Stomach (tissue), 9 donors: ENCODE results near the gene CAMK1. TPM values are rescaled to one million over a fixed set of nuclear protein-coding genes. Genes with fewer than 3 reads are reported as not detected.

Experiments
- DNase-seq, 2 donors: peaks; one replicate each; pipeline versions ENCODE4 v3.0.0 to v3.0.0-alpha.2; 2013 to 2019
- H3K27ac ChIP-seq, 5 donors: fragments of 200-600 bp in 4 of 5; sonication (generic) in 4 of 5; one replicate each; pipeline ENCODE4 v1.5.1; 2013 to 2019; ENCODE audit warnings: mild to moderate bottlenecking in 1 of 5, moderate library complexity in 1 of 5
- H3K27me3 ChIP-seq, 3 donors: fragments of 200-600 bp; sonication (generic); one replicate each; pipeline ENCODE4 v1.5.1; 2017 to 2019; ENCODE audit warnings: mixed run types in 1 of 3
- H3K36me3 ChIP-seq, 4 donors: fragments of 200-600 bp; sonication (generic); 1 replicate in 3 of 4; 2 replicates in 1 of 4; pipeline ENCODE4 v1.5.1; 2016 to 2019
- H3K4me1 ChIP-seq, 4 donors: fragments of 200-600 bp; sonication (generic); one replicate each; pipeline ENCODE4 v1.5.1; 2016 to 2019
- H3K4me3 ChIP-seq, 4 donors: fragments of 200-600 bp; sonication (generic) in 3 of 4; one replicate each; pipeline ENCODE4 v1.5.1; 2016 to 2019; ENCODE audit warnings: mild to moderate bottlenecking in 1 of 4
- H3K9me3 ChIP-seq, 4 donors: fragments of 200-600 bp; sonication (generic); one replicate each; pipeline ENCODE4 v1.5.1; 2016 to 2019
- EP300 ChIP-seq: sonication (generic); formaldehyde crosslinking; IDR thresholded peaks from one replicate; pipeline ENCODE4 v1.6.1; 2017; ENCODE audit warnings: antibody characterized with exemption
- POLR2A ChIP-seq, 4 donors: fragments of 450-650 bp; IDR thresholded peaks; one replicate each; pipeline ENCODE4 v1.6.1; 2016; ENCODE audit warnings: antibody characterized with exemption in 4 of 4, control low read depth in 2 of 4, mild to moderate bottlenecking in 1 of 4, moderate library complexity in 1 of 4
- POLR2AphosphoS5 ChIP-seq, 3 donors: sonication (generic); formaldehyde crosslinking; IDR thresholded peaks; one replicate each; pipeline ENCODE4 v1.6.1; 2016; ENCODE audit warnings: antibody characterized with exemption in 3 of 3
- WGBS, 5 donors: extraction: QIAGEN DNeasy Blood & Tissue Kit in 3 of 5; methylation state at CpG; one replicate each; pipeline versions ENCODE4 v1.1.5 to v1.1.7; 2013 to 2018; 5-methylcytosine and 5-hydroxymethylcytosine counted together
- intact Hi-C: fragments of 100-400 bp; cut with DNase I; formaldehyde crosslinking; loops from one replicate; pipeline ENCODE4 v1.15.1; 2023; ENCODE audit warnings: low total_unique reads
- polyA plus RNA-seq, 3 donors: library from polyadenylated mRNA; stranded (reverse); fragments of 200-250 nt; gene quantifications; one replicate each; pipeline ENCODE4 v1.2.3, GENCODE V29; 2013
- total RNA-seq, 5 donors: library from RNA; depleted of rRNA; stranded (reverse); fragments of >200 nt; gene quantifications; one replicate each; pipeline versions ENCODE4 v1.1.0 to v1.2.3, GENCODE V29; 2014 to 2016
- TF ChIP-seq, protein P1 (sequence below), 7 experiments: fragments of 450-650 bp in 4 of 7; fragments of 200-600 bp in 3 of 7; sonication (generic) in 3 of 7; IDR thresholded peaks; one replicate each; pipeline ENCODE4 v1.5.1; 2016 to 2019; ENCODE audit warnings: antibody characterized with exemption in 7 of 7, control low read depth in 2 of 7, mild to moderate bottlenecking in 1 of 7
- donor health status: healthy with polysubstance abuse.
- donor health status: Bipolar disorder and iron deficiency.
- donor health status: healthy.

CAMK1 gene
- total and polyA plus RNA-seq, 8 donors = 14.3 to 61.1 (median 25.3) TPM

- Histone ChIP-seq H3K27me3 (no peaks in the 10 kb centered on the region), H3K36me3 (no peaks in the 10 kb centered on the region), H3K4me1 (peaks cover 5 to 10% (median 7%) of the 10 kb centered on the region in 4 donors), H3K4me3 (no peak overlapping the region), H3K9me3 (no peaks in the 10 kb centered on the region), H3K27ac (no peak overlapping the region)
- intact Hi-C loops = no loop called here
- WGBS, 5 donors = 81 to 92% (median 88%) methylated on average over 4 of the region's 4 CpGs
- TF ChIP-seq, protein P1, sequence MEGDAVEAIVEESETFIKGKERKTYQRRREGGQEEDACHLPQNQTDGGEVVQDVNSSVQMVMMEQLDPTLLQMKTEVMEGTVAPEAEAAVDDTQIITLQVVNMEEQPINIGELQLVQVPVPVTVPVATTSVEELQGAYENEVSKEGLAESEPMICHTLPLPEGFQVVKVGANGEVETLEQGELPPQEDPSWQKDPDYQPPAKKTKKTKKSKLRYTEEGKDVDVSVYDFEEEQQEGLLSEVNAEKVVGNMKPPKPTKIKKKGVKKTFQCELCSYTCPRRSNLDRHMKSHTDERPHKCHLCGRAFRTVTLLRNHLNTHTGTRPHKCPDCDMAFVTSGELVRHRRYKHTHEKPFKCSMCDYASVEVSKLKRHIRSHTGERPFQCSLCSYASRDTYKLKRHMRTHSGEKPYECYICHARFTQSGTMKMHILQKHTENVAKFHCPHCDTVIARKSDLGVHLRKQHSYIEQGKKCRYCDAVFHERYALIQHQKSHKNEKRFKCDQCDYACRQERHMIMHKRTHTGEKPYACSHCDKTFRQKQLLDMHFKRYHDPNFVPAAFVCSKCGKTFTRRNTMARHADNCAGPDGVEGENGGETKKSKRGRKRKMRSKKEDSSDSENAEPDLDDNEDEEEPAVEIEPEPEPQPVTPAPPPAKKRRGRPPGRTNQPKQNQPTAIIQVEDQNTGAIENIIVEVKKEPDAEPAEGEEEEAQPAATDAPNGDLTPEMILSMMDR (IDR thresholded peaks at IDR 0.05) = no peak
- no peak for TF ChIP-seq POLR2A (IDR thresholded peaks at IDR 0.05)
- no peak for TF ChIP-seq POLR2AphosphoS5 (IDR thresholded peaks at IDR 0.05)
- no peak for TF ChIP-seq EP300
- DNase-seq = no peak
Measured at GRCh38 chr3:9725775-9726515, 43.8 kb downstream of the CAMK1 start.

DNA sequence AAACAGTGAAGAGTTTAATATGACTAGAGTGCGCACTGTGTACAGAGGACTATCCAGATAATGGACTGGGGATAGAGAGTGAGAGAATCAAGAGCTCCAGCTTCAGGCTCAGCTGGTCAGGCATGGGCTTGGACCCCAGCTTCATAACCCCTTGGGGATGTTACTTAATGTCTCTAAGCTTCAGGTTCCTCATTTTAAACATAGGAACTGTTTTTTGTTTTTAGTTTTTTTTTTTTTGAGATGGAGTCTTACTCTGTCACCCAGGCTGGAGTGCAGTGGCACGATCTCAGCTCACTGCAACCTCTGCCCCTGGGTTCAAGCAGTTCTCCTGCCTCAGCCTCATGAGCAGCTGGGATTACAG is 48.1 kb downstream of the CAMK1 start:
- TF ChIP-seq POLR2A (IDR thresholded peaks at IDR 0.05) (no peak), EP300 (no peak), POLR2AphosphoS5 (IDR thresholded peaks at IDR 0.05) (no peak)
- TF ChIP-seq, protein P1 (IDR thresholded peaks at IDR 0.05) = no peak
- no peak overlapping the region for H3K27ac ChIP-seq
- 79 to 89% (median 81%) methylated on average over 2 of the region's 2 CpGs for WGBS, 5 donors
- H3K27me3 ChIP-seq = no peaks in the 10 kb centered on the region
- H3K4me1 ChIP-seq = peaks cover 0 to 1% (median 0%) of the 10 kb centered on the region in 4 donors
- no peaks in the 10 kb centered on the region for H3K9me3 ChIP-seq
- intact Hi-C loops = no loop called here
- DNase-seq = no peak
- H3K4me3 ChIP-seq = no peak overlapping the region
- H3K36me3 ChIP-seq = no peaks in the 10 kb centered on the region

GRCh38 chr3:9721015-9721699 is 48.6 kb downstream of the CAMK1 start:
- no peaks in the 10 kb centered on the region for H3K9me3 ChIP-seq
- peaks cover 0 to 6% (median under 1%) of the 10 kb centered on the region in 4 donors for H3K4me1 ChIP-seq
- no peaks in the 10 kb centered on the region for H3K27me3 ChIP-seq
- H3K4me3 ChIP-seq = no peak overlapping the region
- WGBS, 5 donors = 43 to 55% (median 48%) methylated on average over 7 of the region's 7 CpGs
- no peaks in the 10 kb centered on the region for H3K36me3 ChIP-seq
- no peak for DNase-seq
- TF ChIP-seq EP300 (no peak), POLR2A (IDR thresholded peaks at IDR 0.05) (no peak), POLR2AphosphoS5 (IDR thresholded peaks at IDR 0.05) (no peak)
- TF ChIP-seq, protein P1 (IDR thresholded peaks at IDR 0.05) = no peak
- intact Hi-C loops = no loop called here
- no peak overlapping the region for H3K27ac ChIP-seq

DNA sequence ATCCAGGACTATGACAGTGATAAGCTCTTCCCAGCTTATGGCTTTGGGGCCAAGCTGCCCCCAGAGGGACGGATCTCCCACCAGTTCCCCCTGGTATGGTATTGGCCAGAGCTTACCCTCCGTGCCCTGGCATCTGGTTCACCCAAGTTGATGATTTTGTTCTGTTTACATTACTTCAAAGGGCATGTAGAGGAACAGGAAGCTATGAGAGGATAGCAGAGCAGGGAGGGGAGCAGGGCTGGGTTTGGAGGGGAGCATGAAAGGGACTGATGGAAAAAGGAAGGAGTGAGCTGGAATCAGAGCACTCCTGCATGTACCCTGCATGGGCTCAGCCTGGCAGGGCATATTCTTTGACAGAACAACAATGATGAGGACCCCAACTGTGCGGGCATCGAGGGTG is 51.6 kb downstream of the CAMK1 start:
- Histone ChIP-seq H3K9me3 (no peaks in the 10 kb centered on the region), H3K4me3 (no peak overlapping the region), H3K27me3 (no peaks in the 10 kb centered on the region), H3K36me3 (no peaks in the 10 kb centered on the region), H3K27ac (no peak overlapping the region), H3K4me1 (peaks cover 0 to 20% (median 3%) of the 10 kb centered on the region in 4 donors)
- TF ChIP-seq POLR2A (IDR thresholded peaks at IDR 0.05) = no peak
- TF ChIP-seq, protein P1 (IDR thresholded peaks at IDR 0.05) = no peak
- no peak for TF ChIP-seq POLR2AphosphoS5 (IDR thresholded peaks at IDR 0.05)
- TF ChIP-seq EP300 = no peak
- DNase-seq = no peak
- intact Hi-C loops = no loop called here
- 53 to 67% (median 61%) methylated on average over 4 of the region's 4 CpGs for WGBS, 5 donors
